ENCODE results near the gene CEMIP.

GRCh38 chr15:80816049-80816653 lies 37.0 kb downstream of the CEMIP start:
- TF ChIP-seq CTCF (conservative IDR thresholded peaks at IDR 0.05; ENCODE audit: low read length) (no peak), EZH2phosphoT487 (IDR thresholded peaks at IDR 0.05; ENCODE audit: borderline replicate concordance) (no peak)

All from Loucy (cell line).